H1 (cell line): ENCODE results near the gene C2CD3. TPM values are rescaled to one million over a fixed set of nuclear protein-coding genes. Genes with fewer than 3 reads are reported as not detected.

Experiments used
- CTCF ChIA-PET: fragments of 300-600 bp; sonication (Branson Sonifier 250); formaldehyde crosslinking; loops from one replicate; lab custom pipeline; 2021; ENCODE audit not compliant: partially characterized antibody; lab: Charles Lee
- POLR2A ChIA-PET: fragments of 300-600 bp; sonication (Branson Sonifier 250); formaldehyde crosslinking; loops from one replicate; lab custom pipeline; 2021; ENCODE audit warnings: inconsistent platforms; ENCODE audit not compliant: partially characterized antibody; lab: Charles Lee
- DNase-seq, 2 experiments: peaks; one replicate each; pipeline versions ENCODE4 v3.0.0 to v3.0.0-alpha.2; 2010 to 2022; ENCODE audit warnings: low spot score in 2 of 2, low read depth in 1 of 2, mixed read lengths in 1 of 2
- FAIRE-seq: peaks from 2 replicates; lab custom pipeline; 2011; peaks lifted over from hg19 to GRCh38; lab: Jason Lieb, UNC
- H2AFZ ChIP-seq: 2 replicates; pipeline ENCODE4 v1.8.1; 2012; ENCODE audit warnings: low read length, inconsistent platforms
- H2AK5ac ChIP-seq: 2 replicates; pipeline ENCODE4 v1.6.1; 2013; ENCODE audit warnings: low read depth, low read length
- H2BK120ac ChIP-seq: replicated peaks from 2 replicates; pipeline ENCODE3; 2013; ENCODE audit warnings: low read depth, low read length, inconsistent platforms
- H2BK12ac ChIP-seq: 2 replicates; pipeline ENCODE4 v1.6.1; 2013; ENCODE audit warnings: low read depth, low read length
- H2BK15ac ChIP-seq: 2 replicates; pipeline ENCODE4 v1.6.1; 2013; ENCODE audit warnings: low read length
- H2BK20ac ChIP-seq: 2 replicates; pipeline ENCODE4 v1.6.1; 2013; ENCODE audit warnings: low read length
- H2BK5ac ChIP-seq: 2 replicates; pipeline ENCODE4 v1.6.1; 2013; ENCODE audit warnings: low read depth, low read length
- H3K14ac ChIP-seq: 2 replicates; pipeline ENCODE4 v1.6.1; 2013; ENCODE audit warnings: inconsistent platforms; ENCODE audit not compliant: insufficient read length
- H3K18ac ChIP-seq: 2 replicates; pipeline ENCODE4 v1.6.1; 2013; ENCODE audit warnings: low read length; ENCODE audit errors: extremely low read depth
- H3K23ac ChIP-seq: 2 replicates; pipeline ENCODE4 v1.6.1; 2013; ENCODE audit warnings: inconsistent platforms; ENCODE audit not compliant: insufficient read length
- H3K23me2 ChIP-seq: 2 replicates; pipeline ENCODE4 v1.6.1; 2013; ENCODE audit warnings: low read depth, low read length
- H3K27ac ChIP-seq: 2 replicates; pipeline ENCODE4 v1.6.1; 2011; ENCODE audit warnings: low read depth, low read length, inconsistent platforms
- H3K27me3 ChIP-seq, 4 experiments: replicated peaks in 1 of 4; 1 replicate in 1 of 4; 2 replicates in 3 of 4; pipeline versions ENCODE4 v1.6.1 to v1.8.1; 2011 to 2013; ENCODE audit warnings: low read length in 3 of 4, mild to moderate bottlenecking in 3 of 4, inconsistent platforms in 2 of 4, mixed read lengths in 2 of 4, moderate library complexity in 1 of 4; ENCODE audit not compliant: control insufficient read depth in 3 of 4, insufficient read depth in 3 of 4; ENCODE audit errors: extremely low read depth in 1 of 4
- H3K36me3 ChIP-seq, 4 experiments: 2 replicates each; pipeline versions ENCODE4 v1.6.1 to v1.8.1; 2011 to 2013; ENCODE audit warnings: mild to moderate bottlenecking in 4 of 4, low read length in 3 of 4, moderate library complexity in 2 of 4, control low read depth in 1 of 4, inconsistent platforms in 1 of 4; ENCODE audit not compliant: insufficient read depth in 4 of 4, control insufficient read depth in 2 of 4
- H3K4ac ChIP-seq: replicated peaks from 2 replicates; pipeline ENCODE3; 2013; ENCODE audit warnings: low read length, low read depth, mixed read lengths, inconsistent platforms; ENCODE audit not compliant: insufficient read length
- H3K4me1 ChIP-seq, 4 experiments: replicated peaks in 1 of 4; 1 replicate in 1 of 4; 2 replicates in 3 of 4; pipeline versions ENCODE4 v1.6.1 to v1.8.1; 2011 to 2013; ENCODE audit warnings: low read length in 3 of 4, inconsistent platforms in 2 of 4, mixed read lengths in 1 of 4; ENCODE audit not compliant: insufficient read depth in 4 of 4, control insufficient read depth in 3 of 4
- H3K4me2 ChIP-seq, 2 experiments: 2 replicates each; pipeline versions ENCODE4 v1.6.1 to v1.8.1; 2011 to 2013; ENCODE audit warnings: low read depth in 2 of 2, low read length in 2 of 2, control low read depth in 1 of 2, inconsistent platforms in 1 of 2, mild to moderate bottlenecking in 1 of 2; ENCODE audit not compliant: insufficient read depth in 1 of 2
- H3K4me3 ChIP-seq, 4 experiments: fragments of 200-600, 300-600 bp in 1 of 4; sonication (generic), shearing (Covaris generic), sonication (Bioruptor Twin) in 1 of 4; 2 replicates each; pipeline versions ENCODE4 v1.5.1 to v1.8.1; 2011 to 2016; ENCODE audit warnings: low read length in 4 of 4, low read depth in 3 of 4, control low read depth in 2 of 4, inconsistent platforms in 2 of 4, mild to moderate bottlenecking in 2 of 4, mixed read lengths in 1 of 4, moderate library complexity in 1 of 4; ENCODE audit not compliant: insufficient read depth in 2 of 4; ENCODE audit errors: extremely low read depth in 1 of 4
- H3K56ac ChIP-seq: replicated peaks from 2 replicates; pipeline ENCODE3; 2013; ENCODE audit warnings: low read depth, mild to moderate bottlenecking, mixed read lengths, low read length, inconsistent platforms; ENCODE audit not compliant: insufficient read length
- H3K79me1 ChIP-seq: 2 replicates; pipeline ENCODE4 v1.6.1; 2013; ENCODE audit warnings: low read depth, low read length, control low read depth
- H3K79me2 ChIP-seq, 2 experiments: 2 replicates each; pipeline versions ENCODE4 v1.6.1 to v1.8.1; 2012 to 2013; ENCODE audit warnings: low read length in 2 of 2, mild to moderate bottlenecking in 2 of 2, inconsistent platforms in 1 of 2; ENCODE audit not compliant: insufficient read depth in 2 of 2, control insufficient read depth in 1 of 2
- H3K9ac ChIP-seq, 4 experiments: replicated peaks in 1 of 4; 1 replicate in 1 of 4; 2 replicates in 3 of 4; pipeline versions ENCODE4 v1.6.1 to v1.8.1; 2011 to 2013; ENCODE audit warnings: low read depth in 3 of 4, low read length in 3 of 4, control low read depth in 2 of 4, mild to moderate bottlenecking in 2 of 4, moderate library complexity in 2 of 4, inconsistent platforms in 1 of 4; ENCODE audit errors: extremely low read depth in 1 of 4
- H3K9me3 ChIP-seq, 2 experiments: 2 replicates each; pipeline versions ENCODE4 v1.6.1 to v1.8.1; 2012 to 2013; ENCODE audit warnings: mild to moderate bottlenecking in 2 of 2, moderate library complexity in 2 of 2, control low read depth in 1 of 2, inconsistent platforms in 1 of 2, low read depth in 1 of 2, low read length in 1 of 2, mixed read lengths in 1 of 2; ENCODE audit not compliant: insufficient read depth in 2 of 2
- H4K20me1 ChIP-seq, 2 experiments: replicated peaks in 1 of 2; 2 replicates each; pipeline versions ENCODE3 to v1.8.1; 2011 to 2013; ENCODE audit warnings: inconsistent platforms in 2 of 2, low read length in 2 of 2, mild to moderate bottlenecking in 1 of 2; ENCODE audit not compliant: insufficient read depth in 2 of 2, control insufficient read depth in 1 of 2
- H4K5ac ChIP-seq: 2 replicates; pipeline ENCODE4 v1.6.1; 2013; ENCODE audit warnings: low read length, low read depth, mixed read lengths, inconsistent platforms; ENCODE audit not compliant: insufficient read length
- H4K8ac ChIP-seq: 2 replicates; pipeline ENCODE4 v1.8.0; 2013; ENCODE audit warnings: mild to moderate bottlenecking, moderate library complexity, low read length, inconsistent platforms; ENCODE audit not compliant: insufficient read depth; ENCODE audit errors: extremely low read depth
- H4K91ac ChIP-seq: replicated peaks from 2 replicates; pipeline ENCODE3; 2013; ENCODE audit warnings: low read length, mixed read lengths, inconsistent platforms; ENCODE audit not compliant: insufficient read length
- CREB1 ChIP-seq: IDR thresholded peaks from 2 replicates; pipeline ENCODE4 v1.6.1; 2012; ENCODE audit warnings: inconsistent platforms
- CTBP2 ChIP-seq: IDR thresholded peaks from 2 replicates; pipeline ENCODE4 v1.7.0; 2011; ENCODE audit warnings: borderline replicate concordance, mild to moderate bottlenecking, moderate library complexity, mixed read lengths, low read length; ENCODE audit not compliant: insufficient read depth, insufficient read length
- EP300 ChIP-seq, 2 experiments: IDR thresholded peaks; 1 replicate in 1 of 2; 2 replicates in 1 of 2; pipeline ENCODE4 v1.6.1; 2011 to 2012; ENCODE audit warnings: low read depth in 2 of 2, low read length in 2 of 2, mild to moderate bottlenecking in 2 of 2, borderline replicate concordance in 1 of 2, inconsistent platforms in 1 of 2, moderate library complexity in 1 of 2
- FOSL1 ChIP-seq: IDR thresholded peaks from 2 replicates; pipeline ENCODE4 v1.6.1; 2011; ENCODE audit warnings: mild to moderate bottlenecking, low read depth, low read length, moderate library complexity; ENCODE audit not compliant: insufficient read depth
- JUN ChIP-seq: IDR thresholded peaks from 2 replicates; pipeline ENCODE4 v1.6.1; 2011; ENCODE audit warnings: low read depth, mild to moderate bottlenecking, improper control_type of control experiment, low read length
- POU5F1 ChIP-seq: IDR thresholded peaks from 2 replicates; pipeline ENCODE4 v1.6.1; 2011; ENCODE audit warnings: low read depth, mild to moderate bottlenecking, low read length, moderate library complexity
- RXRA ChIP-seq: IDR thresholded peaks from 2 replicates; pipeline ENCODE4 v1.6.1; 2011; ENCODE audit warnings: low read depth, mild to moderate bottlenecking, low read length, moderate library complexity; ENCODE audit not compliant: insufficient read depth
- SIN3A ChIP-seq, 2 experiments: IDR thresholded peaks in 1 of 2; conservative IDR thresholded peaks in 1 of 2; 2 replicates each; pipeline ENCODE4 v1.6.1; 2011 to 2012; ENCODE audit warnings: low read length in 2 of 2, improper control_type of control experiment in 1 of 2, low read depth in 1 of 2, mild to moderate bottlenecking in 1 of 2
- TAF1 ChIP-seq: IDR thresholded peaks from 2 replicates; pipeline ENCODE4 v1.6.1; 2011; ENCODE audit warnings: mild to moderate bottlenecking, low read depth, low read length
- ZNF274 ChIP-seq: IDR thresholded peaks from 2 replicates; pipeline ENCODE4 v1.7.0; 2012; ENCODE audit warnings: low read length, borderline replicate concordance; ENCODE audit errors: extremely low read depth
- WGBS, 2 experiments: shearing (Covaris generic) in 1 of 2; methylation state at CpG; one replicate each; pipeline versions ENCODE4 v1.1.6 to v1.1.7; 2013 to 2015; ENCODE audit warnings: low lambda C conversion rate in 2 of 2, mixed read lengths in 2 of 2, inconsistent platforms in 1 of 2, low coverage in 1 of 2, missing lambda C conversion rate in 1 of 2; ENCODE audit not compliant: insufficient replicate concordance in 2 of 2, insufficient coverage in 1 of 2, insufficient read length in 1 of 2; ENCODE audit errors: extremely low coverage in 1 of 2, missing lambda C conversion rate in 1 of 2; 5-methylcytosine and 5-hydroxymethylcytosine counted together
- polyA plus RNA-seq, 7 experiments: library from polyadenylated mRNA; depleted of rRNA in 3 of 7; stranded (reverse) in 5 of 7; unstranded in 2 of 7; fragments of >200 nt in 5 of 7; fragments of 200-250 nt in 2 of 7; gene quantifications; 1 replicate in 5 of 7; 2 replicates in 1 of 7; 4 replicates in 1 of 7; pipeline versions ENCODE4 v1.2.1 to v1.2.3, GENCODE V29; 2011 to 2013; ENCODE audit warnings: missing spikeins in 2 of 7, mixed read lengths in 2 of 7
- total RNA-seq: library from RNA; stranded (reverse); fragmentation: NEBNext Ultra II Directional; extraction: Animal tissue kit (Norgen Biotek cat#: 25700); gene quantifications from 2 replicates; pipeline ENCODE4 v1.2.1, GENCODE V29; 2021
- TF ChIP-seq, protein P1 (sequence below): IDR thresholded peaks from 2 replicates; pipeline ENCODE4 v1.6.1; 2012; ENCODE audit warnings: inconsistent platforms
- TF ChIP-seq, protein P2 (sequence below): IDR thresholded peaks from 2 replicates; pipeline ENCODE4 v1.6.1; 2011; ENCODE audit warnings: low read length, improper control_type of control experiment

C2CD3 gene
- total and polyA plus RNA-seq, 2 of the 8 experiments (the other 6 are each of a cell fraction or from before 2014, with no cell fraction given), result 11.0 to 29.1 TPM

DNA sequence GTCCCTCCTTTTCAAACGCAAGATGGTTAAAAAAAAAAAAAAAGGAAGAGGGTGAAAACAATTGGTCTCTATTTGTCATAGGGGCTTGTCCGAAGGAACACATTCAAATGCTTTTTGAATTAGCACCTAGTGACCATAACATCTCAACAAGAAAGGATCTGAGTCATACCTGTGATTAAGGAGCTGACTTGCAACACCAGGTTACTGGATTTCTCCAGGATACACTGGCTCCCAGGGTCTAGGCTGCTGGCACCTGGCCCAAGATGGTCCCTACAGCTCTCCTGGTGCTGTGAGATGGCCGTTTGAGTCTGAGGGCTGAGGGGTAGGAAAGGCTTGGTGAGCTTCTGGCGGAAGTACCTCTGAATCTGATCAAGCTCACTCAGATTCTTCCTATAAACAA, 133.5 kb downstream of the C2CD3 start:
- no peaks in the 10 kb centered on the region for H3K79me2 ChIP-seq
- H2AFZ ChIP-seq, result no peak overlapping the region
- no peak overlapping the region for H4K91ac ChIP-seq
- H2BK120ac ChIP-seq, result no peak overlapping the region
- DNase-seq (no peak), FAIRE-seq (no peak)
- H4K20me1 ChIP-seq, result peaks cover 0 to 2% of the 10 kb centered on the region in 2 experiments
- H2AK5ac ChIP-seq, result no peak overlapping the region
- ChIA-PET POLR2A (no interaction called here), CTCF (interaction anchor here (1.6 kb wide), 1 partner anchor 32 kb away, joined by 4 read pairs; no protein-coding TSS in a partner anchor)
- no peak overlapping the region for H3K23ac ChIP-seq
- no peak overlapping the region for H3K4me3 ChIP-seq
- H3K4ac ChIP-seq, result no peak overlapping the region
- no peak overlapping the region for H2BK5ac ChIP-seq
- no peak overlapping the region for H4K8ac ChIP-seq
- no peaks in the 10 kb centered on the region for H3K4me1 ChIP-seq
- H3K9ac ChIP-seq, result no peak overlapping the region
- H2BK15ac ChIP-seq, result no peak overlapping the region
- H4K5ac ChIP-seq, result no peak overlapping the region
- H3K79me1 ChIP-seq, result no peaks in the 10 kb centered on the region
- H2BK20ac ChIP-seq, result no peak overlapping the region
- no peaks in the 10 kb centered on the region for H3K9me3 ChIP-seq
- no peak overlapping the region for H3K14ac ChIP-seq
- TF ChIP-seq ZNF274 (no peak), POU5F1 (no peak), CTBP2 (no peak), JUN (no peak), SIN3A (conservative IDR thresholded peaks at IDR 0.05 in 1 of 2, IDR thresholded peaks at IDR 0.05 in 1 of 2; ENCODE audit: low read depth in 1 of 2, low read length in 2 of 2) (no peak), EP300 (IDR thresholded peaks at IDR 0.05; ENCODE audit: borderline replicate concordance in 1 of 2, low read depth in 2 of 2, low read length in 2 of 2) (no peak), TAF1 (no peak), CREB1 (no peak), FOSL1 (no peak), RXRA (no peak)
- TF ChIP-seq, protein P1, sequence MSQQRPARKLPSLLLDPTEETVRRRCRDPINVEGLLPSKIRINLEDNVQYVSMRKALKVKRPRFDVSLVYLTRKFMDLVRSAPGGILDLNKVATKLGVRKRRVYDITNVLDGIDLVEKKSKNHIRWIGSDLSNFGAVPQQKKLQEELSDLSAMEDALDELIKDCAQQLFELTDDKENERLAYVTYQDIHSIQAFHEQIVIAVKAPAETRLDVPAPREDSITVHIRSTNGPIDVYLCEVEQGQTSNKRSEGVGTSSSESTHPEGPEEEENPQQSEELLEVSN, result no peak
- TF ChIP-seq, protein P2, sequence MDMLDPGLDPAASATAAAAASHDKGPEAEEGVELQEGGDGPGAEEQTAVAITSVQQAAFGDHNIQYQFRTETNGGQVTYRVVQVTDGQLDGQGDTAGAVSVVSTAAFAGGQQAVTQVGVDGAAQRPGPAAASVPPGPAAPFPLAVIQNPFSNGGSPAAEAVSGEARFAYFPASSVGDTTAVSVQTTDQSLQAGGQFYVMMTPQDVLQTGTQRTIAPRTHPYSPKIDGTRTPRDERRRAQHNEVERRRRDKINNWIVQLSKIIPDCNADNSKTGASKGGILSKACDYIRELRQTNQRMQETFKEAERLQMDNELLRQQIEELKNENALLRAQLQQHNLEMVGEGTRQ, result no peak
- no peak overlapping the region for H3K27ac ChIP-seq
- WGBS, 2 experiments, result 85% methylated on average over 4 of the region's 4 CpGs; no CpG with 5 or more reads in 1 of the 2 experiments
- H2BK12ac ChIP-seq, result no peak overlapping the region
- no peaks in the 10 kb centered on the region for H3K23me2 ChIP-seq
- H3K18ac ChIP-seq, result no peak overlapping the region
- no peak overlapping the region for H3K4me2 ChIP-seq
- H3K56ac ChIP-seq, result no peak overlapping the region
- H3K27me3 ChIP-seq, result no peaks in the 10 kb centered on the region
- peaks cover 4 to 32% (median 11%) of the 10 kb centered on the region in 4 experiments; a peak in 6 of 8 replicates for H3K36me3 ChIP-seq
